ENCODE data around the gene KRT8. TPM values are rescaled to one million over a fixed set of nuclear protein-coding genes. Genes with fewer than 3 reads are reported as not detected.

KRT8 gene
- total RNA-seq, 1 experiment from 2014 or later = 2.8 TPM

DNA sequence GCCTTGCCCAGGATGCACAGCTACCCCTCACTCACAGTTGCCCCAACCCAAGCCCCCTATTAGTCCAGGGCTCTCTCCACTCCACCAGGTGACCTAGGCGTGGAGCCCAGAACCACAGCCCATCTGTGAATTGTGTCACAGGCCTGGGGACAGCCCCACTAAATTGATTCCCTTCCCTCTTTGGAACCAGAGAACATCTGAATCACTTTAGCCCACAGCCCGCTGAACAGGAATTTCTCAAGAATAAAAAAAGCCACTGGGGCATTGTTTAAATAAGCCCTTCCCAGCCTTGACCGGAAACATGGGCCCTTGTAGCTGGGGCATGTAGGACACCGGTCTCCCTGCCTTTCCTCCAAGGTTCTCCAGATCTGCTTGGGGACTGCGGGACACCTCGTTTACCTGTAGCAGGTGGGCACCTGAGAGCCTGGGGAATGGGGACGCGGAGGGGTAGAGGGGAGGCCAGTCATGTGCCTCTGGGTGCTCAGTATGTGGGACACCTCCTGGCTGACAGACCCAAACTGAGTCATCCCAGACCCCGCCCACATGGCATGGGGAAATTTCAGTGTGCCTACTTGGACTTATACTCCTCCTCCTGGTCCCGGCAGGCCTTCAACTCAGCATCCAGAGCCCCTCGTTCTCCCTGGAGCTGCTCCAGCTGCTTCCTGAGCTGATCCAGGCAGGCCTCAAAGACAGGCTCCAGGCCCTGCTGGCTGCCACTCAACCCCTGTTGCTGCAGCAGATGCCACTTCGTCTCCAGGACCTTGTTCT is 57.4 kb downstream of the KRT8 start:
- DNase-seq (ENCODE audit: low read depth in 1 of 2, low spot score in 2 of 2) = no peak

More for the DNA sequence above, 57.4 kb downstream of the KRT8 start:
- H3K4me1 ChIP-seq (replicated peaks) = peaks cover 8% of the 10 kb centered on the region
- no peaks in the 10 kb centered on the region for H3K36me3 ChIP-seq
- H3K4me3 ChIP-seq = no peak overlapping the region
- H3K9me3 ChIP-seq (replicated peaks) = no peaks in the 10 kb centered on the region
- H3K27me3 ChIP-seq (replicated peaks) = peaks cover 7% of the 10 kb centered on the region; the same call in 1 of the 2 replicates
- H3K27ac ChIP-seq = no peak overlapping the region

Other genes starting within 250 kb of the KRT8 start
- 1.00 TPM in 1 of 2 replicates, not detected in the other for gene KRT1, start 224.7 kb downstream of the KRT8 start, total RNA-seq (2014; rRNA removed; shearing (Covaris generic))
- not detected in 2 replicates for gene KRT77, start 201.6 kb downstream of the KRT8 start, total RNA-seq (2014; rRNA removed; shearing (Covaris generic))
- gene KRT76, start 127.7 kb downstream of the KRT8 start, total RNA-seq (2014; rRNA removed; shearing (Covaris generic)) = 0.21 TPM in 1 of 2 replicates, not detected in the other
- 0.08 TPM in 1 of 2 replicates, not detected in the other for gene KRT3, start 109.0 kb downstream of the KRT8 start, total RNA-seq (2014; rRNA removed; shearing (Covaris generic))
- not detected in 2 replicates for gene KRT4, start 91.0 kb downstream of the KRT8 start, total RNA-seq (2014; rRNA removed; shearing (Covaris generic))
- gene KRT79, start 70.8 kb downstream of the KRT8 start, total RNA-seq (2014; rRNA removed; shearing (Covaris generic)) = 0.08 and 1.1 TPM in 2 replicates
- gene KRT78, start 56.1 kb downstream of the KRT8 start, total RNA-seq (2014; rRNA removed; shearing (Covaris generic)) = 0.21 TPM in 1 of 2 replicates, not detected in the other
- 63.9 and 81.8 TPM in 2 replicates for gene KRT18, start 44.0 kb upstream of the KRT8 start, total RNA-seq (2014; rRNA removed; shearing (Covaris generic))
- gene EIF4B, start 101.4 kb upstream of the KRT8 start, total RNA-seq (2014; rRNA removed; shearing (Covaris generic)) = 263 and 304 TPM in 2 replicates
- gene TNS2, start 145.0 kb upstream of the KRT8 start, total RNA-seq (2014; rRNA removed; shearing (Covaris generic)) = 8.8 and 18.4 TPM in 2 replicates
- gene SPRYD3, start 174.3 kb upstream of the KRT8 start, total RNA-seq (2014; rRNA removed; shearing (Covaris generic)) = 18.3 and 18.6 TPM in 2 replicates
- 58.0 and 64.5 TPM in 2 replicates for gene IGFBP6, start 192.6 kb upstream of the KRT8 start, total RNA-seq (2014; rRNA removed; shearing (Covaris generic))
- gene SOAT2, start 198.4 kb upstream of the KRT8 start, total RNA-seq (2014; rRNA removed; shearing (Covaris generic)) = not detected in 2 replicates